HepG2 (cell line): Measurements from ENCODE around the gene CS. TPM values are rescaled to one million over a fixed set of nuclear protein-coding genes. Genes with fewer than 3 reads are reported as not detected.

Experiments
- ATF3 ChIP-seq: sonication (generic); formaldehyde crosslinking; IDR thresholded peaks from 2 replicates; pipeline ENCODE4 v1.4.0; 2020; ENCODE audit warnings: missing genetic modification reagents
- CEBPG ChIP-seq: IDR thresholded peaks from 2 replicates; pipeline ENCODE4 v1.6.1; 2016
- CREB3 ChIP-seq: sonication (generic); formaldehyde crosslinking; IDR thresholded peaks from 2 replicates; pipeline ENCODE4 v1.5.0; 2020; ENCODE audit warnings: missing genetic modification reagents
- GATAD2A ChIP-seq: IDR thresholded peaks from 2 replicates; pipeline ENCODE4 v1.6.1; 2016
- KDM5B ChIP-seq: sonication (generic); formaldehyde crosslinking; IDR thresholded peaks from 2 replicates; pipeline ENCODE4 v1.4.0; 2020; ENCODE audit warnings: missing genetic modification reagents, mild to moderate bottlenecking, borderline replicate concordance
- MAX ChIP-seq: IDR thresholded peaks from 2 replicates; pipeline ENCODE4 v1.6.1; 2012; ENCODE audit warnings: inconsistent platforms
- MAZ ChIP-seq, 2 experiments: sonication (generic) in 1 of 2; formaldehyde crosslinking in 1 of 2; IDR thresholded peaks; 2 replicates each; pipeline versions ENCODE4 v1.5.0 to v1.6.1; 2012 to 2020; ENCODE audit warnings: low read depth in 2 of 2, mild to moderate bottlenecking in 2 of 2, borderline replicate concordance in 1 of 2, improper control_type of control experiment in 1 of 2, low read length in 1 of 2, missing genetic modification reagents in 1 of 2, moderate library complexity in 1 of 2
- RXRB ChIP-seq: IDR thresholded peaks from 2 replicates; pipeline ENCODE4 v1.6.1; 2016; ENCODE audit warnings: borderline replicate concordance, missing genetic modification reagents, missing compliant biosample characterization
- SP1 ChIP-seq, 2 experiments: fragments of 450-650 bp in 1 of 2; sonication (generic) in 1 of 2; formaldehyde crosslinking in 1 of 2; IDR thresholded peaks; 2 replicates each; pipeline versions ENCODE4 v1.4.0 to v1.6.1; 2016 to 2020; ENCODE audit warnings: missing genetic modification reagents in 1 of 2
- SP4 ChIP-seq: sonication (generic); formaldehyde crosslinking; IDR thresholded peaks from 2 replicates; pipeline ENCODE4 v1.8.1; 2023; ENCODE audit warnings: mild to moderate bottlenecking, missing genetic modification reagents
- TFDP1 ChIP-seq: IDR thresholded peaks from 2 replicates; pipeline ENCODE4 v1.6.1; 2016; ENCODE audit warnings: missing compliant biosample characterization, missing genetic modification reagents, borderline replicate concordance
- TFE3 ChIP-seq: IDR thresholded peaks from 2 replicates; pipeline ENCODE4 v1.6.1; 2016
- ZBTB3 ChIP-seq: sonication (generic); formaldehyde crosslinking; IDR thresholded peaks from 2 replicates; pipeline ENCODE4 v1.4.0; 2020; ENCODE audit warnings: low read depth, mild to moderate bottlenecking, moderate library complexity, missing genetic modification reagents, borderline replicate concordance
- ZBTB33 ChIP-seq: sonication (generic); formaldehyde crosslinking; IDR thresholded peaks from 2 replicates; pipeline ENCODE4 v1.4.0; 2020; ENCODE audit warnings: missing genetic modification reagents
- ZNF234 ChIP-seq: sonication (generic); formaldehyde crosslinking; conservative IDR thresholded peaks from 2 replicates; pipeline ENCODE4 v1.5.1; 2020; ENCODE audit warnings: mild to moderate bottlenecking, missing genetic modification reagents
- ZNF251 ChIP-seq: sonication (generic); formaldehyde crosslinking; IDR thresholded peaks from 2 replicates; pipeline ENCODE4 v1.9.0; 2021; ENCODE audit warnings: mild to moderate bottlenecking, missing genetic modification reagents
- ZNF3 ChIP-seq: IDR thresholded peaks from 2 replicates; pipeline ENCODE4 v1.7.0; 2017; ENCODE audit warnings: inconsistent platforms
- ZNF30 ChIP-seq: sonication (generic); formaldehyde crosslinking; IDR thresholded peaks from 2 replicates; pipeline ENCODE4 v1.5.0; 2020; ENCODE audit warnings: mild to moderate bottlenecking, missing genetic modification reagents
- ZNF567 ChIP-seq: sonication (generic); formaldehyde crosslinking; IDR thresholded peaks from 2 replicates; pipeline ENCODE4 v1.8.1; 2023; ENCODE audit warnings: mild to moderate bottlenecking, missing genetic modification reagents, borderline replicate concordance
- ZNF580 ChIP-seq: IDR thresholded peaks from 2 replicates; pipeline ENCODE4 v1.6.1; 2016; ENCODE audit warnings: low read depth, borderline replicate concordance
- ZNF720 ChIP-seq: sonication (generic); formaldehyde crosslinking; IDR thresholded peaks from 2 replicates; pipeline ENCODE4 v1.4.0; 2020; ENCODE audit warnings: missing genetic modification reagents
- ZNF768 ChIP-seq: sonication (generic); formaldehyde crosslinking; IDR thresholded peaks from 2 replicates; pipeline ENCODE4 v1.4.0; 2020; ENCODE audit warnings: missing genetic modification reagents
- polyA plus RNA-seq, 8 experiments: library from polyadenylated mRNA; depleted of rRNA in 3 of 8; stranded (reverse) in 7 of 8; unstranded in 1 of 8; fragments of >200 nt; fragmentation: Illumina TruSeq in 4 of 8; extraction: Trizol in 4 of 8; gene quantifications; 2 replicates each; pipeline versions ENCODE4 v1.2.1 to v1.2.3, GENCODE V29; 2011 to 2016; ENCODE audit warnings: low read depth in 4 of 8, missing spikeins in 1 of 8, mixed read lengths in 1 of 8; ENCODE audit not compliant: insufficient read depth in 1 of 8
- total RNA-seq, 5 experiments: library from RNA; depleted of rRNA; stranded (reverse); fragments of >200 nt; fragmentation: Illumina TruSeq; extraction: Trizol; gene quantifications; 2 replicates each; pipeline ENCODE4 v1.2.3, GENCODE V29; 2016; ENCODE audit warnings: low read depth in 1 of 5

Gene CS
- total and polyA plus RNA-seq, 2 of the 13 experiments (the other 11 are each of a cell fraction or from before 2014, with no cell fraction given) = 173 to 175 TPM

GRCh38 chr12:56299853-56300643, at the start of gene CS (continued):
- TF ChIP-seq ATF3 (CRISPR knock-in tag) = 0 out of 2 replicates have a peak, but pooled peaks have one; percentile 3
- TF ChIP-seq ZNF580 = no peak
- 0 out of 2 replicates have a peak, but pooled peaks have one; percentile 72 for TF ChIP-seq ZNF30 (CRISPR knock-in tag)
- peak; percentile 20; the same call in 1 of the 2 replicates for TF ChIP-seq TFDP1 (CRISPR knock-in tag)
- 0 out of 2 replicates have a peak, but pooled peaks have one; percentile 60 for TF ChIP-seq ZNF251
- TF ChIP-seq SP1 (IDR thresholded peaks at IDR 0.05) = no peak
- TF ChIP-seq SP1 (CRISPR knock-in tag; IDR thresholded peaks at IDR 0.05) = peak; percentile 59
- 0 out of 2 replicates have a peak, but pooled peaks have one; percentile 3 for TF ChIP-seq RXRB
- TF ChIP-seq TFE3 (CRISPR knock-in tag) = peak; percentile 9; the same call in 1 of the 2 replicates
- TF ChIP-seq ZNF567 (CRISPR knock-in tag) = 0 out of 2 replicates have a peak, but pooled peaks have one; percentile 67
- TF ChIP-seq KDM5B (CRISPR knock-in tag) = peak; percentile 90
- TF ChIP-seq CREB3 = no peak
- TF ChIP-seq ZNF720 = no peak
- TF ChIP-seq ZNF768 = peak; percentile 51; the same call in 1 of the 2 replicates
- TF ChIP-seq SP4 (CRISPR knock-in tag) = peak; percentile 68; the same call in 1 of the 2 replicates
- no peak for TF ChIP-seq ZBTB33 (CRISPR knock-in tag)
- no peak for TF ChIP-seq ZNF3 (CRISPR knock-in tag)
- TF ChIP-seq MAX = peak; percentile 94
- peak; percentile 63; the same call in 1 of the 2 replicates for TF ChIP-seq ZBTB3 (CRISPR knock-in tag)
- TF ChIP-seq ZNF234 (CRISPR knock-in tag) = no peak
- peak; percentile 43; the same call in 1 of the 2 replicates for TF ChIP-seq MAZ (IDR thresholded peaks at IDR 0.05; ENCODE audit: borderline replicate concordance, low read depth, low read length)
- TF ChIP-seq MAZ (CRISPR knock-in tag; IDR thresholded peaks at IDR 0.05; ENCODE audit: low read depth) = peak; percentile 72
- no peak for TF ChIP-seq CEBPG
- 0 out of 2 replicates have a peak, but pooled peaks have one; percentile 22 for TF ChIP-seq GATAD2A (CRISPR knock-in tag)
